ENCODE measurements around the gene SLC16A10.
"Not testable (repeated sequence)": the region's sequence is repeated elsewhere in the genome, so short reads cannot be mapped to it uniquely, and the experiment has no call there.

The SLC16A10 gene

GRCh38 chr6:111061508-111061907, 25.8 kb upstream of the SLC16A10 start:
- Histone ChIP-seq H3K27ac (no peak overlapping the region), H3K9me3 (ENCODE audit: low read depth, low read length) (no peaks in the 10 kb centered on the region; the same call in 1 of the 2 replicates), H3K36me3 (ENCODE audit: insufficient read depth, low read length) (no peaks in the 10 kb centered on the region), H3K9ac (ENCODE audit: insufficient read length) (no peak overlapping the region), H3K4me3 (no peak overlapping the region)
- TF ChIP-seq FOXP2 (optimal IDR thresholded peaks at IDR 0.05; ENCODE audit: control extremely low read depth, extremely low read length, insufficient read depth) = no peak
- no peak for TF ChIP-seq POLR2AphosphoS5 (IDR thresholded peaks at IDR 0.05; ENCODE audit: borderline replicate concordance, low read depth, low read length)
- TF ChIP-seq EZH2 (IDR thresholded peaks at IDR 0.05) = no peak
- DNase-seq (ENCODE audit: low read depth, low spot score) = no peak

GRCh38 chr6:111061985-111062384, 25.3 kb upstream of the SLC16A10 start:
- H3K4me3 ChIP-seq; H3K9ac ChIP-seq (ENCODE audit: insufficient read length); H3K27ac ChIP-seq; H3K9me3 ChIP-seq (ENCODE audit: low read depth, low read length); H3K36me3 ChIP-seq (ENCODE audit: insufficient read depth, low read length); DNase-seq (ENCODE audit: low read depth, low spot score): not testable (repeated sequence)

- H3K9ac ChIP-seq (ENCODE audit: insufficient read length); H3K36me3 ChIP-seq (ENCODE audit: insufficient read depth, low read length); H3K9me3 ChIP-seq (ENCODE audit: low read depth, low read length); H3K27ac ChIP-seq; H3K4me3 ChIP-seq; DNase-seq (ENCODE audit: low read depth, low spot score): not testable (repeated sequence)
Observed at GRCh38 chr6:111062860-111063259, 24.4 kb upstream of the SLC16A10 start.

GRCh38 chr6:111068109-111068865, 19.0 kb upstream of the SLC16A10 start:
- Histone ChIP-seq H3K36me3 (ENCODE audit: insufficient read depth, low read length) (no peaks in the 10 kb centered on the region), H3K9me3 (ENCODE audit: low read depth, low read length) (no peaks in the 10 kb centered on the region; the same call in 1 of the 2 replicates), H3K9ac (ENCODE audit: insufficient read length) (no peak overlapping the region), H3K4me3 (no peak overlapping the region), H3K27ac (no peak overlapping the region)
- TF ChIP-seq EZH2 (IDR thresholded peaks at IDR 0.05) (no peak), FOXP2 (optimal IDR thresholded peaks at IDR 0.05; ENCODE audit: control extremely low read depth, extremely low read length, insufficient read depth) (no peak), POLR2AphosphoS5 (IDR thresholded peaks at IDR 0.05; ENCODE audit: borderline replicate concordance, low read depth, low read length) (no peak)
- DNase-seq (ENCODE audit: low read depth, low spot score) = no peak

- Histone ChIP-seq H3K4me3 (no peak overlapping the region), H3K36me3 (ENCODE audit: insufficient read depth, low read length) (no peaks in the 10 kb centered on the region), H3K27ac (no peak overlapping the region), H3K9ac (ENCODE audit: insufficient read length) (no peak overlapping the region), H3K9me3 (ENCODE audit: low read depth, low read length) (no peaks in the 10 kb centered on the region; the same call in 1 of the 2 replicates)
- DNase-seq (ENCODE audit: low read depth, low spot score) = no peak
- TF ChIP-seq POLR2AphosphoS5 (IDR thresholded peaks at IDR 0.05; ENCODE audit: borderline replicate concordance, low read depth, low read length) (no peak), FOXP2 (optimal IDR thresholded peaks at IDR 0.05; ENCODE audit: control extremely low read depth, extremely low read length, insufficient read depth) (no peak), EZH2 (IDR thresholded peaks at IDR 0.05) (no peak)
Observed at GRCh38 chr6:111068866-111069234, 18.5 kb upstream of the SLC16A10 start.

- Histone ChIP-seq H3K36me3 (ENCODE audit: insufficient read depth, low read length) (no peaks in the 10 kb centered on the region), H3K4me3 (no peak overlapping the region), H3K9ac (ENCODE audit: insufficient read length) (no peak overlapping the region), H3K27ac (no peak overlapping the region), H3K9me3 (ENCODE audit: low read depth, low read length) (no peaks in the 10 kb centered on the region)
- TF ChIP-seq POLR2AphosphoS5 (IDR thresholded peaks at IDR 0.05; ENCODE audit: borderline replicate concordance, low read depth, low read length) (no peak), EZH2 (IDR thresholded peaks at IDR 0.05) (no peak), FOXP2 (optimal IDR thresholded peaks at IDR 0.05; ENCODE audit: control extremely low read depth, extremely low read length, insufficient read depth) (no peak)
- no peak for DNase-seq (ENCODE audit: low read depth, low spot score)
Observed at GRCh38 chr6:111069382-111070104, 17.8 kb upstream of the SLC16A10 start.

- Histone ChIP-seq H3K4me3 (no peak overlapping the region), H3K9ac (ENCODE audit: insufficient read length) (no peak overlapping the region), H3K27ac (no peak overlapping the region), H3K9me3 (ENCODE audit: low read depth, low read length) (no peaks in the 10 kb centered on the region), H3K36me3 (ENCODE audit: insufficient read depth, low read length) (no peaks in the 10 kb centered on the region)
- TF ChIP-seq EZH2 (IDR thresholded peaks at IDR 0.05) (no peak), FOXP2 (optimal IDR thresholded peaks at IDR 0.05; ENCODE audit: control extremely low read depth, extremely low read length, insufficient read depth) (no peak), POLR2AphosphoS5 (IDR thresholded peaks at IDR 0.05; ENCODE audit: borderline replicate concordance, low read depth, low read length) (no peak)
- no peak for DNase-seq (ENCODE audit: low read depth, low spot score)
Observed at GRCh38 chr6:111070105-111071005, 16.9 kb upstream of the SLC16A10 start.

GRCh38 chr6:111072801-111073360, 14.4 kb upstream of the SLC16A10 start:
- Histone ChIP-seq H3K9ac (ENCODE audit: insufficient read length) (no peak overlapping the region), H3K4me3 (no peak overlapping the region), H3K27ac (no peak overlapping the region), H3K9me3 (ENCODE audit: low read depth, low read length) (no peaks in the 10 kb centered on the region), H3K36me3 (ENCODE audit: insufficient read depth, low read length) (no peaks in the 10 kb centered on the region)
- DNase-seq (ENCODE audit: low read depth, low spot score) = no peak
- TF ChIP-seq POLR2AphosphoS5 (IDR thresholded peaks at IDR 0.05; ENCODE audit: borderline replicate concordance, low read depth, low read length) (no peak), EZH2 (IDR thresholded peaks at IDR 0.05) (no peak), FOXP2 (optimal IDR thresholded peaks at IDR 0.05; ENCODE audit: control extremely low read depth, extremely low read length, insufficient read depth) (no peak)
